WERI-Rb-1 (cell line): Measurements from ENCODE around the gene KCNH3.
A peak's percentile ranks its signal among the peaks of the same experiment; 100 is the strongest.

ENCODE experiments used
- DNase-seq: peaks from one replicate; pipeline ENCODE4 v3.0.0-alpha.2; 2020
- H3K27ac ChIP-seq: fragments of 250-450 bp; sonication (Bioruptor Pico); 2 replicates; pipeline ENCODE4 v1.5.1; 2020; ENCODE audit warnings: mild to moderate bottlenecking, moderate library complexity
- H3K27me3 ChIP-seq: fragments of 250-450 bp; sonication (Bioruptor Pico); 2 replicates; pipeline ENCODE4 v1.5.1; 2021; ENCODE audit warnings: mild to moderate bottlenecking, low read depth, moderate library complexity; ENCODE audit not compliant: insufficient read depth, severe bottlenecking
- H3K36me3 ChIP-seq: fragments of 250-450 bp; sonication (Bioruptor Pico); 2 replicates; pipeline ENCODE4 v1.5.1; 2020; ENCODE audit warnings: mild to moderate bottlenecking, moderate library complexity
- H3K4me3 ChIP-seq: 2 replicates; pipeline ENCODE4 v1.5.1; 2011; ENCODE audit warnings: low read depth, mild to moderate bottlenecking, control low read depth, low read length
- H3K9me3 ChIP-seq: fragments of 250-450 bp; sonication (Bioruptor Pico); 2 replicates; pipeline ENCODE4 v1.5.1; 2021; ENCODE audit warnings: mild to moderate bottlenecking, moderate library complexity; ENCODE audit not compliant: severe bottlenecking
- TF ChIP-seq, protein P1 (sequence below): IDR thresholded peaks from 2 replicates; pipeline ENCODE4 v1.5.1; 2011; ENCODE audit warnings: low read depth, mild to moderate bottlenecking, control low read depth, inconsistent platforms, low read length

KCNH3 gene

DNA sequence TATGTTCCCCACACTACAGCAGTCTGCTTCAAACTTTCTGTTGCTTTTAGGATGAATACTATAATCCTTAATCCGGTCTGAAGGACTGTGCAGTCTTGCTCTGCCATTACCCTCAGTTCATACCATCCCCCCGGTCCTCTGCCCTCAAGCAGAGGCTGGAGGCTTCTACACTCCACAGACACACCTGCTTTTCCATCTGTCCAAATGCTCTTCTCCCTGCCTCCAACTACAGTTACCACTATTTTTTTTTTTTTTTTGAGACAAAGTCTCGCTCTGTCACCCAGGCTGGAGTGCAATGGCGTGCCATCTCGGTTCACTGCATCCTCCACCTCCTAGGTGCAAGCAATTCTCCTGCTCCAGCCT, 19.3 kb upstream of the KCNH3 start:
- TF ChIP-seq, protein P1, sequence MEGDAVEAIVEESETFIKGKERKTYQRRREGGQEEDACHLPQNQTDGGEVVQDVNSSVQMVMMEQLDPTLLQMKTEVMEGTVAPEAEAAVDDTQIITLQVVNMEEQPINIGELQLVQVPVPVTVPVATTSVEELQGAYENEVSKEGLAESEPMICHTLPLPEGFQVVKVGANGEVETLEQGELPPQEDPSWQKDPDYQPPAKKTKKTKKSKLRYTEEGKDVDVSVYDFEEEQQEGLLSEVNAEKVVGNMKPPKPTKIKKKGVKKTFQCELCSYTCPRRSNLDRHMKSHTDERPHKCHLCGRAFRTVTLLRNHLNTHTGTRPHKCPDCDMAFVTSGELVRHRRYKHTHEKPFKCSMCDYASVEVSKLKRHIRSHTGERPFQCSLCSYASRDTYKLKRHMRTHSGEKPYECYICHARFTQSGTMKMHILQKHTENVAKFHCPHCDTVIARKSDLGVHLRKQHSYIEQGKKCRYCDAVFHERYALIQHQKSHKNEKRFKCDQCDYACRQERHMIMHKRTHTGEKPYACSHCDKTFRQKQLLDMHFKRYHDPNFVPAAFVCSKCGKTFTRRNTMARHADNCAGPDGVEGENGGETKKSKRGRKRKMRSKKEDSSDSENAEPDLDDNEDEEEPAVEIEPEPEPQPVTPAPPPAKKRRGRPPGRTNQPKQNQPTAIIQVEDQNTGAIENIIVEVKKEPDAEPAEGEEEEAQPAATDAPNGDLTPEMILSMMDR = no peak
- Histone ChIP-seq H3K36me3 (peaks cover 4% of the 10 kb centered on the region), H3K27me3 (no peaks in the 10 kb centered on the region), H3K4me3 (no peak overlapping the region), H3K27ac (peak overlapping the region; percentile 37; the same call in 1 of the 2 replicates), H3K9me3 (no peaks in the 10 kb centered on the region)
- peak; percentile 70 for DNase-seq

DNA sequence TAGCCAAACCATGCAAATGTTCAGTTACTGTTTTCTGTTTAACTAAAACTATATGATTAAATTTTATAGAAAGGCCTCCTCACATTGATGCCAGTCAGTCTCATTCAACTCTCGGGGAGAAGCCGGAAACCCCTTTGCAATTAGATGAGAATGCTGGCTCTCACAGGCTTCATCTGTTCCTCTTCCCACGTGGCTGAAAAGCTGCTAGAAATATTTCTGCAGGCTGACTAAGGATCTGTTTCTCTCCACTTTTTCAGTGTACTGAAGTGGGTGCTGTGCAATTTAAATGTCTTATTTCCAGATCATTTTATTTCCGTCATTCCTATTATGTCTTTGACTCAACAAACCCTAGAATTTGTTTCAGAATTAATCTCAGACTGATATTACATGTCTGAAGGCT, 17.4 kb upstream of the KCNH3 start:
- no peaks in the 10 kb centered on the region for H3K9me3 ChIP-seq
- no peak overlapping the region for H3K27ac ChIP-seq
- no peak overlapping the region for H3K4me3 ChIP-seq
- TF ChIP-seq, protein P1 = no peak
- H3K36me3 ChIP-seq = peaks cover 20% of the 10 kb centered on the region
- no peaks in the 10 kb centered on the region for H3K27me3 ChIP-seq
- DNase-seq = no peak

DNA sequence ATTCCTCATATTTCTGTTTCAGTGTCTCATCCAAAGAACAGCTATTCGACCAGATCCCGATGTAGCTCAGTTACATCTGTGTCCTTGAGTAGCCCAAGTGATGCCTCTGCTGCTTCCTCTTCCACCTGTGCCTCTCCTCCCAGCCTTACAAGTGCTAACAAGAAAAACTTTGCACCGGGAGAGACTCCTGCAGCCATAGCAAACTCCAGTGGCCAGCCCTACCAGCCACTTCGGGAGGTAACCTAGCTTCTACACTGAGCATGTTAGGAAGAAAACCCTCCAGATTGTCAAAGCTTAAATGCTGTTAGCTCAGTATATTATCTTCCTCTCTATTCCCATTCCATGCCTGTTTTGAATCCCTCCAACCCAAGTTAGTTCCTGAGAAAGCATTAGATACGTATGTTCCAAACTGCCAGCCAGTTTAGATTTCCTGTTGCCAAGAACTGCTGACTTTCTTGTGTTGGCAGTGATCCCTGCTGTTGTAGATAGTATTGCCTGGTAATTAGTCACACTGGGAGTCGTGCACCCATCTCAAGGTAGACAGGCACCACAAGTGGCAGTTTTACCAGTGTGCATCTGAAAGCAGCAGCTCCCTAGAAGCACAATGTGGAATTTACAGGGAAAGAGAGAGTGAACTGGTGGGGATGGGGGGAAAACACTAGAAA, 14.0 kb upstream of the KCNH3 start:
- TF ChIP-seq, protein P1 = no peak
- Histone ChIP-seq H3K4me3 (no peak overlapping the region), H3K36me3 (peaks cover 24% of the 10 kb centered on the region), H3K27me3 (no peaks in the 10 kb centered on the region), H3K9me3 (no peaks in the 10 kb centered on the region), H3K27ac (0 out of 2 replicates have a peak overlapping the region, but pooled peaks have one; percentile 8)
- DNase-seq = no peak

DNA sequence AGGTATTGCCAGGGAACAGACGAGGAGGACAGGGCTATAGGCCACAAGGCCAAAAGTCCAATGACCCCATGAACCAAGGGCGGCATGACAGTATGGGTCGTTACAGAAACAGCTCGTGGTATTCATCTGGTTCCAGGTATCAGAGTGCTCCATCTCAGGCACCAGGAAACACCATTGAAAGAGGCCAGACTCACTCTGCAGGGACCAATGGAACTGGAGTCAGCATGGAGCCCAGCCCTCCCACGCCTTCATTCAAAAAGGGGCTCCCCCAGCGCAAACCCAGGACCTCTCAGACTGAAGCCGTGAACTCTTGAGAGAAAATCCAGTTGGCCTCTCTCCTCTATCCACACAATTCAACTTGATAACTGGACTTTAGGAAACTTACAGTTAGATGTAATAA, 12.9 kb upstream of the KCNH3 start:
- Histone ChIP-seq H3K36me3 (peaks cover 24% of the 10 kb centered on the region), H3K27ac (no peak overlapping the region), H3K27me3 (no peaks in the 10 kb centered on the region), H3K9me3 (no peaks in the 10 kb centered on the region), H3K4me3 (no peak overlapping the region)
- TF ChIP-seq, protein P1 = no peak
- DNase-seq = no peak

DNA sequence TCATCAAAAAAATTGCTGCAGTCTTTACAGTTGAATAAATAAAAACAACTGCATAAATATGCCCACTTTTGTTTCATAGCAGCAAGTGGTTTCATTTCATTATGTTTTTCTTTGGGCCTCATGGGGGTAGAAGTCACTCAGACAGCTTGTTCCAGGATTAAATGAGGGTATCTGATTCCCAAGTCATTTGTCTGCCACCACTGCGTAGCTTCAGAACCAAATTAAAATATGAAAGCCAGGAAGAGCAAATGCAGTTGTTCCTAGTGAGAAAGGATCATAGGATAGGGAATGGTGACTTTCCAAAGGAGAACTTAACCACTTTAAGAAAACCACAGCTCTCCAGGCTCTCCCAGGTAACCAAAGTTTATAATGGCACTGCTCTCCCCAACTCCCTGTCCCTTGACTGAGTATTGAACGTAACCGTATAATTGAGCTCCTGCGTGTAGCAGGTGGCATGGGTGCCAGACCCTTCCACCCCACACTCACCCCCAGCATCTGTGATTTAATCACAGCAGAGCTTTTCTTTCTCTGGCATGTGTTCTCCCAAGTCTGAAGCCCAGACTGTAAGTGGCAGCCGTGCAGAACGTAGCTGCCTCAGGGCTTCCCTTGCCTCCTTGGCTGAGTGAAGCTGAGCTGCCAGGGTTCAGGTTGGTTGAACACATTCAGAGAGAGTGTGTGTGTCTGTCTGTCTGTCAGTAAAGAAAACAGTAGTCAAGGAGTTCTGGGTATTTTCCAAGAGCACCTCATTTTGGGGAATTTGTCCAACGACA, 11.3 kb upstream of the KCNH3 start:
- TF ChIP-seq, protein P1 = no peak
- Histone ChIP-seq H3K4me3 (peak overlapping the region; percentile 19), H3K27me3 (no peaks in the 10 kb centered on the region), H3K27ac (peak overlapping the region; percentile 86), H3K36me3 (peaks cover 24% of the 10 kb centered on the region), H3K9me3 (no peaks in the 10 kb centered on the region)
- peak; percentile 71 for DNase-seq
